ENCODE measurements around the gene GARS1. TPM values are rescaled to one million over a fixed set of nuclear protein-coding genes. Genes with fewer than 3 reads are reported as not detected.

The GARS1 gene
- total RNA-seq, 1 experiment from 2014 or later: 294 TPM

DNA sequence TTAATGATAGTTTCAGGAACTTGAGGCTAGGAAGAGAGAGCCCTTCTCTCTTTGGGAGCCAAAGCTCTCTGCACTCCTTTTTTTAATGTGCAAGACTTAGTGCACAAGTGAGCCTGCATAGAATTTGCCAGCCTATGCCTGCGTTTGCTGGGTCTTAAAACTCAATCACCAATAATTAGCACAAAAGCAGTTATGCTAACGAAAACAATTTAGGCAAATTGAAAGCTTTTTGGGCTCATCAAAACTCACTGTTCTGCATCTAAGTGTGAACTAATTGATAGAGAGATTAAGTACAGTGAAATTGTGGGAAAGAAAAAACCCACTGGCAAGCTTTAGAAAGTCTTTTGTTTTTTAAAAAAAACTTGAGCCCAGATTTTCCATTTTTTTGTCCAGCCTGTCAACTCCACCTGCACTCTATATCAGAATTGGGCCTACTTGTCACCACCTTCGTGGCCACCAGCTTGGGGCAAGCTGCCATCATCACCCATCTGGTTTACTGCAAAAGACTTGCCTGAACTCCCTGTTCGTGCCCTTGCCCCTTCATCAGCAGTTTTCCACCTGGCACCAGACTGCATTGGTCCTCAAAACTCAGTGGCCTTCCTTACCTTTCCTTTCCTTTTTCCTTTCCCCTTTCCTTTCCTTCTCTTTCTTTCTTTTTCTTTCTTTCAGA is 49.7 kb downstream of the GARS1 start:
- Histone ChIP-seq H3K4me1 (ENCODE audit: insufficient read depth, low read length, poor library complexity, severe bottlenecking) (no peaks in the 10 kb centered on the region), H3K9me3 (ENCODE audit: low read depth, low read length, poor library complexity, severe bottlenecking) (no peaks in the 10 kb centered on the region), H3K27me3 (replicated peaks; ENCODE audit: insufficient read depth, low read depth, low read length, poor library complexity) (no peaks in the 10 kb centered on the region), H3K4me3 (ENCODE audit: low read depth, low read length, poor library complexity, severe bottlenecking) (no peak overlapping the region), H3K36me3 (ENCODE audit: insufficient read depth, low read length, poor library complexity, severe bottlenecking) (peaks cover 6% of the 10 kb centered on the region), H3K27ac (ENCODE audit: low read depth, low read length, poor library complexity, severe bottlenecking) (no peak overlapping the region)
- intact Hi-C loops (cut with micrococcal nuclease; ENCODE audit: unreplicated experiment): no loop called here
- ChIA-PET POLR2A (ENCODE audit: low non-redundant PET) (no interaction called here), CTCF (no interaction called here)
- no TSS peak for BruUV-seq (replicated peaks)
- no peak for DNase-seq (ENCODE audit: low spot score)
- TF ChIP-seq, protein P1, sequence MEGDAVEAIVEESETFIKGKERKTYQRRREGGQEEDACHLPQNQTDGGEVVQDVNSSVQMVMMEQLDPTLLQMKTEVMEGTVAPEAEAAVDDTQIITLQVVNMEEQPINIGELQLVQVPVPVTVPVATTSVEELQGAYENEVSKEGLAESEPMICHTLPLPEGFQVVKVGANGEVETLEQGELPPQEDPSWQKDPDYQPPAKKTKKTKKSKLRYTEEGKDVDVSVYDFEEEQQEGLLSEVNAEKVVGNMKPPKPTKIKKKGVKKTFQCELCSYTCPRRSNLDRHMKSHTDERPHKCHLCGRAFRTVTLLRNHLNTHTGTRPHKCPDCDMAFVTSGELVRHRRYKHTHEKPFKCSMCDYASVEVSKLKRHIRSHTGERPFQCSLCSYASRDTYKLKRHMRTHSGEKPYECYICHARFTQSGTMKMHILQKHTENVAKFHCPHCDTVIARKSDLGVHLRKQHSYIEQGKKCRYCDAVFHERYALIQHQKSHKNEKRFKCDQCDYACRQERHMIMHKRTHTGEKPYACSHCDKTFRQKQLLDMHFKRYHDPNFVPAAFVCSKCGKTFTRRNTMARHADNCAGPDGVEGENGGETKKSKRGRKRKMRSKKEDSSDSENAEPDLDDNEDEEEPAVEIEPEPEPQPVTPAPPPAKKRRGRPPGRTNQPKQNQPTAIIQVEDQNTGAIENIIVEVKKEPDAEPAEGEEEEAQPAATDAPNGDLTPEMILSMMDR (conservative IDR thresholded peaks at IDR 0.05; ENCODE audit: low read depth, low read length): no peak
- TF ChIP-seq EZH2 (IDR thresholded peaks at IDR 0.05; ENCODE audit: borderline replicate concordance, low read depth, low read length, poor library complexity, severe bottlenecking): no peak

DNA sequence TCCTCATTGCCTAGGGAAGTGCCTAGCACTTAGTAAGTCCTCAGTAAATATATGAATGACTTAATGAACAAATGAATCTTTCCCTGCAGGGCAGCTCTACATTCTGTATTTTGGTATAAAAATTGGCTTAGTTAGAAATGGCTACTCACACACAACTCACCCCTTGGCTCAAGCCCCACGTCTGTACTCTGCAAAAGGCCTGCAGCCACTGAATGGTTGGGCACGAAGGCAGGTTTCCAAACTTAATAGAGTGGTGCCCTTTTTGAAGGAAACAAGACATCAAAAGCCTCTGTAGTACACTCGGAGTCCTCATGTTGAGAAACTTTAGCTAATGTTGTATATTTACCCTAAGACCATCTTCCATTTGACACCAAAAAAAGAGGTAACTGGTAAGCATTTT is 51.0 kb downstream of the GARS1 start:
- no TSS peak for BruUV-seq (replicated peaks)
- H3K9me3 ChIP-seq (ENCODE audit: low read depth, low read length, poor library complexity, severe bottlenecking): no peaks in the 10 kb centered on the region
- CTCF ChIA-PET: no interaction called here
- no peaks in the 10 kb centered on the region for H3K4me1 ChIP-seq (ENCODE audit: insufficient read depth, low read length, poor library complexity, severe bottlenecking)
- intact Hi-C loops (cut with micrococcal nuclease; ENCODE audit: unreplicated experiment): no loop called here
- H3K4me3 ChIP-seq (ENCODE audit: low read depth, low read length, poor library complexity, severe bottlenecking): no peak overlapping the region
- no peak for DNase-seq (ENCODE audit: low spot score)
- no peak overlapping the region for H3K27ac ChIP-seq (ENCODE audit: low read depth, low read length, poor library complexity, severe bottlenecking)
- no peak for TF ChIP-seq EZH2 (IDR thresholded peaks at IDR 0.05; ENCODE audit: borderline replicate concordance, low read depth, low read length, poor library complexity, severe bottlenecking)
- TF ChIP-seq, protein P1 (conservative IDR thresholded peaks at IDR 0.05; ENCODE audit: low read depth, low read length): no peak
- peaks cover 6% of the 10 kb centered on the region for H3K36me3 ChIP-seq (ENCODE audit: insufficient read depth, low read length, poor library complexity, severe bottlenecking)
- POLR2A ChIA-PET (ENCODE audit: low non-redundant PET): no interaction called here
- H3K27me3 ChIP-seq (replicated peaks; ENCODE audit: insufficient read depth, low read depth, low read length, poor library complexity): no peaks in the 10 kb centered on the region

DNA sequence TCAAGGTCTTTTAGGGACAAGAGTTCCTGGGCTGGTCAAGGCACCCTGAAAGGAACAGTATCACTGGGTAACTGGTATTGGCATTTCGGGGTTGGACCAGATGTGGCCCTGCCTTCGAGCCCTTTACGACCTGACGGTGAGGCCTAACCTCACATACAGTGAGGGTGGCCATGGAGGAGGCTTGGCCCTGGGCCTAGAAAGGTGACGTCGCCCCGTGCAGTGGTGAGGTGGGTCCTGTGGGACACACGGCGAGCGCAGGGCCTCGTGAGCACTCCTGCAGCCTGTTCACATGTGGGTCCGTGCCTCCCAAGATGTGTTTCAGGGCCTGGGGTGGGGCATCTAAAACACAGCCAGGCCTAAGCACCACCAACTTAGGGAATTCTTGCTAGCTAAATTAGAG is 51.5 kb downstream of the GARS1 start:
- Histone ChIP-seq H3K4me3 (ENCODE audit: low read depth, low read length, poor library complexity, severe bottlenecking) (no peak overlapping the region), H3K9me3 (ENCODE audit: low read depth, low read length, poor library complexity, severe bottlenecking) (no peaks in the 10 kb centered on the region), H3K27ac (ENCODE audit: low read depth, low read length, poor library complexity, severe bottlenecking) (no peak overlapping the region), H3K4me1 (ENCODE audit: insufficient read depth, low read length, poor library complexity, severe bottlenecking) (no peaks in the 10 kb centered on the region), H3K27me3 (replicated peaks; ENCODE audit: insufficient read depth, low read depth, low read length, poor library complexity) (no peaks in the 10 kb centered on the region), H3K36me3 (ENCODE audit: insufficient read depth, low read length, poor library complexity, severe bottlenecking) (peaks cover 6% of the 10 kb centered on the region)
- no TSS peak for BruUV-seq (replicated peaks)
- DNase-seq (ENCODE audit: low spot score): no peak
- ChIA-PET POLR2A (ENCODE audit: low non-redundant PET) (no interaction called here), CTCF (no interaction called here)
- intact Hi-C loops (cut with micrococcal nuclease; ENCODE audit: unreplicated experiment): no loop called here
- no peak for TF ChIP-seq EZH2 (IDR thresholded peaks at IDR 0.05; ENCODE audit: borderline replicate concordance, low read depth, low read length, poor library complexity, severe bottlenecking)
- TF ChIP-seq, protein P1 (conservative IDR thresholded peaks at IDR 0.05; ENCODE audit: low read depth, low read length): no peak

All from A673 (cell line).